ENCODE measurements around the gene REEP1.

- no peak for TF ChIP-seq CTCF (IDR thresholded peaks at IDR 0.05)
- TF ChIP-seq TCF7L2 (IDR thresholded peaks at IDR 0.05; ENCODE audit: low read depth, low read length), result no peak
Observed at GRCh38 chr2:86238354-86238753, 99.1 kb downstream of the REEP1 start.

All from Panc1 (cell line).